Upper lobe of right lung (tissue), 1 donor: ENCODE measurements around the gene SART1. TPM values are rescaled to one million over a fixed set of nuclear protein-coding genes. Genes with fewer than 3 reads are reported as not detected.

Experiments
- ATAC-seq: fragments of 200-7000 bp; cut with Tn5 transposase; one replicate; pipeline ENCODE4 v1.9.1; 2020; ENCODE audit warnings: mild to moderate bottlenecking, moderate library complexity
- DNase-seq: peaks from one replicate; pipeline ENCODE4 v3.0.0-alpha.2; 2020
- H3K27ac ChIP-seq: fragments of 200-600 bp; one replicate; pipeline ENCODE4 v1.8.0; 2022
- H3K27me3 ChIP-seq: fragments of 200-600 bp; one replicate; pipeline ENCODE4 v1.8.0; 2022; ENCODE audit warnings: mild to moderate bottlenecking
- H3K36me3 ChIP-seq: fragments of 200-600 bp; one replicate; pipeline ENCODE4 v1.8.0; 2022
- H3K4me1 ChIP-seq: fragments of 200-600 bp; one replicate; pipeline ENCODE4 v1.8.0; 2022
- H3K4me3 ChIP-seq: fragments of 200-600 bp; one replicate; pipeline ENCODE4 v1.8.0; 2022; ENCODE audit warnings: mild to moderate bottlenecking
- H3K9me3 ChIP-seq: fragments of 200-600 bp; one replicate; pipeline ENCODE4 v1.8.0; 2022
- CTCF ChIP-seq: fragments of 200-600 bp; IDR thresholded peaks from one replicate; pipeline ENCODE4 v1.8.0; 2022; ENCODE audit warnings: antibody characterized with exemption
- intact Hi-C: fragments of 100-400 bp; cut with DNase I; formaldehyde crosslinking; loops from one replicate; pipeline ENCODE4 v1.11.0; 2022
- total RNA-seq: library from RNA; stranded (reverse); fragmentation: NEBNext Ultra II Directional; extraction: Animal tissue kit (Norgen Biotek cat#: 25700); gene quantifications from one replicate; pipeline ENCODE4 v1.2.1, GENCODE V29; 2021
- donor health status: DM: no; HTN: yes; CAD: no; lungs with severe emphysema.

The SART1 gene
- total RNA-seq, 1 donor from 2014 or later = 53.3 TPM

GRCh38 chr11:66011785-66012303 lies 50.3 kb downstream of the SART1 start, which contains the start of gene CST6:
Gene CST6 (plus strand): TSS chr11:66012008. CDS start chr11:66012045, 37 bp downstream.
- intact Hi-C loops = no loop called here
- peaks cover 18% of the 10 kb centered on the region for H3K27me3 ChIP-seq
- peaks cover 9% of the 10 kb centered on the region for H3K4me1 ChIP-seq
- DNase-seq (peak; percentile 72), ATAC-seq (peak; percentile 21)
- H3K9me3 ChIP-seq = no peaks in the 10 kb centered on the region
- no peaks in the 10 kb centered on the region for H3K36me3 ChIP-seq
- H3K4me3 ChIP-seq = peak within 1 kb of the TSS; percentile 29
- TF ChIP-seq CTCF = no peak
- H3K27ac ChIP-seq = peak within 1 kb of the TSS; percentile 72

GRCh38 chr11:66012371-66012945 lies 50.9 kb downstream of the SART1 start:
- Histone ChIP-seq H3K36me3 (no peaks in the 10 kb centered on the region), H3K27ac (peak overlapping the region; percentile 72), H3K9me3 (no peaks in the 10 kb centered on the region), H3K4me1 (peaks cover 9% of the 10 kb centered on the region), H3K4me3 (peak overlapping the region; percentile 29), H3K27me3 (peaks cover 18% of the 10 kb centered on the region)
- intact Hi-C loops = no loop called here
- TF ChIP-seq CTCF = no peak
- ATAC-seq = no peak
- DNase-seq = no peak

GRCh38 chr11:66012946-66013761 lies 51.6 kb downstream of the SART1 start:
- no peak overlapping the region for H3K27ac ChIP-seq
- intact Hi-C loops = no loop called here
- H3K4me3 ChIP-seq = no peak overlapping the region
- DNase-seq (no peak), ATAC-seq (peak; percentile 38)
- peaks cover 18% of the 10 kb centered on the region for H3K27me3 ChIP-seq
- H3K9me3 ChIP-seq = no peaks in the 10 kb centered on the region
- H3K4me1 ChIP-seq = peaks cover 9% of the 10 kb centered on the region
- TF ChIP-seq CTCF = no peak
- no peaks in the 10 kb centered on the region for H3K36me3 ChIP-seq

- H3K27ac ChIP-seq = no peak overlapping the region
- no peaks in the 10 kb centered on the region for H3K9me3 ChIP-seq
- H3K36me3 ChIP-seq = no peaks in the 10 kb centered on the region
- H3K27me3 ChIP-seq = peaks cover 18% of the 10 kb centered on the region
- peaks cover 9% of the 10 kb centered on the region for H3K4me1 ChIP-seq
- TF ChIP-seq CTCF = no peak
- no peak overlapping the region for H3K4me3 ChIP-seq
- DNase-seq = no peak
- intact Hi-C loops = no loop called here
- ATAC-seq = no peak
Observed at GRCh38 chr11:66013762-66014100, 52.2 kb downstream of the SART1 start.

- Histone ChIP-seq H3K27me3 (peaks cover 18% of the 10 kb centered on the region), H3K36me3 (no peaks in the 10 kb centered on the region), H3K9me3 (no peaks in the 10 kb centered on the region), H3K4me1 (peaks cover 9% of the 10 kb centered on the region), H3K27ac (no peak overlapping the region), H3K4me3 (no peak overlapping the region)
- TF ChIP-seq CTCF = no peak
- ATAC-seq = no peak
- intact Hi-C loops = no loop called here
- no peak for DNase-seq
Observed at GRCh38 chr11:66014804-66015453, 53.4 kb downstream of the SART1 start.
